Activated CD8-positive, alpha-beta memory T cell treated with anti-CD3 and anti-CD28 coated beads, Interleukin-2, amount 50 U/mL, for 1 hour (primary cell): ENCODE results near the gene TBC1D1.
"Not testable (repeated sequence)": the region's sequence is repeated elsewhere in the genome, so short reads cannot be mapped to it uniquely, and the experiment has no call there.

Source experiments
- DNase-seq: peaks from one replicate; pipeline ENCODE4 v3.0.0-alpha.2; 2020; ENCODE audit errors: extremely low read depth

TBC1D1 gene

DNA sequence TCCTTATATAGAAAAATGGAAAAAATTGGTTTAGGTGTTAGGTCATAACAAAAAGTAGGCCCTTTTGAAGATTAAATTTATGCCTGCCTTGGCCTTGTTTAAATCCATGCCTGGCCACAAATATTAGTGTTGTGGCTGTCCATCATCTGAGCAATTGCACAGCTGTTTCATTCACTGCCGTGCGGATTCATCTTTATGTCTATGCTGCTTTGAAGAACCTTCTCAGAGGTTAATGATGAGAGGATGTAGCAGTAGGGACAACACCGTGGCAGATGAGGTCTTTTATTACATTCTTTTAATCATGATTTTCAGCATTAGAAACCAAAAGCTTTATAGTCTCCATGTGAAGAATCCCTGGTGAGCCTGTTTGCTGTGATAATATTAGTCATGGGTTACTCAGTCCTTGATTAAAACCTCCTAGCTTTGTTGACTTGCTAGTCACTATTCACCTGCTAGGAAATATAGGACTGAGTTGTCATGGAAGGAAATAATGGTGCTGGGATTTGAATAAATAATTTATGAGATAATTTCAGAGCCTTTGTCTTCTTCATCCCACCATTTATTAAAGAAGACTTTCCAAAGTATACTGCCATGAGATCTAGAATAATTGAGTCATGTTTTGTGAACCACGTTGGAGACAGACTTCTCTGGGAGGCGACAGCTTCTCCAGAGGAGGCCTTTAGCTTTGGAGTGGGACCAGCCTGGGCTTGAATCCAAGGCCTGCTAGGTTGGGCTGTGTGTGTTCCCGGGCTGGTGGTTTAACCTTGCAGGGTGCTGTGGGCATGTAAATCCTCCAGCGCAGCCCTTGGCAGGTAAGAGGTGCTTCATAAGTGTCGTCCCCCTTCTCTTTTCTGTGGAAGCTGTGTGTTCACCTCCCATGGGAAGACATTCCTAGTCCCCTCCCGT lies 122.8 kb downstream of the TBC1D1 start:
- DNase-seq: no peak

- DNase-seq: no peak
These were observed 123.6 kb downstream of the TBC1D1 start for GRCh38 chr4:38014421-38014852.

GRCh38 chr4:38015886-38016515 lies 125.1 kb downstream of the TBC1D1 start:
- no peak for DNase-seq

- DNase-seq: no peak
These were observed 125.8 kb downstream of the TBC1D1 start for GRCh38 chr4:38016698-38017097.

DNA sequence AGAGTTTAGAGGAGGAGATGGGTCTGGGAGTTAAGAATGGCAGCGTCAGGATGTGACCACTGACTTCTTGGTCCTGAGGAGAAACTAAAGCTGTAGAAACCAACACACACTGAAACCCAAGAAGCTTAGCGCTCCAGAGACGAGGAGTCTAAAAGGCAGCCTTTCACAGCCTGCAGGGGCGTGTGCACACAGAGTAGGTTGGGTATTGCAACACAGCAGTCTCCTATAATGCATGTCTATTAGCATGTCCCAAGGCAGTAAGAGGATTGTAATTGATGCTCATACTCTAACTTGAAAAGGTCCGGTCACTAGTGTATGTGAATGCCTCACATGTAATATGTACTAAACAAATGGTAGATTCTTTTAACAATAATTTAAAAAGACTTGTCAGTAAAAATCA lies 126.7 kb downstream of the TBC1D1 start:
- no peak for DNase-seq

DNA sequence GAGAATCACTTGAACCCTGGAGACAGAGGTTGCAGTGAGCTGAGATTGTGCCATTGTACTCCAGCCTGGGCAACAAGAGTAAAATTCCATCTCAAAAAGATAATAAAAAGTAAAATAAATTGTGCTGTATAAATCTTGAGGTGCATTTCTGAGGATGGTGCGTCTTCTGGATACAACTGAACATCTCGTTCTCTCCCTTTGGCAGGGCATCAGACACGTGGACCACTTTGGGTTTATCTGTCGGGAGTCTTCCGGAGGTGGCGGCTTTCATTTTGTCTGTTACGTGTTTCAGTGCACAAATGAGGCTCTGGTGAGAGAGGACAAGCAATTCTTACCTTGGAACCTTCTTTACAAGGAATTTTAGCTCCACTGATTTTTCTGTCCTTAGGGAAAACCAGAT lies 129.5 kb downstream of the TBC1D1 start:
- DNase-seq: no peak

DNA sequence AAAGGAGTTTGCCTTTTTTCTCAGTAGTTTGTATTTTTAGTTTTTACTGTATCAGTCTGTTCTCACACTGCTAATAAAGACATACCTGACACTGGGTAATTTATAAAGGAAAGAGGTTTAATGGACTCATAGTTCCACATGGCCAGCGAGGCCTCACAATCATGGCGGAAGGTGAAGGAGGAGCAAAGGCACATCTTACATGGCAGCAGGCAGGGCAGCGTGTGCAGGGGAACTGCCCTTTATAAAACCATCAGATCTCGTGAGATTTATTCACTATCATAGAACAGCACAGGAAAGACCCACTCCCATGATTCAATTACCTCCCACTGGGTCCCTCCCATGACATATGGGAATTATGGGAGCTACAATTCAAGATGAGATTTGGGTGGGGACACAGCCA lies 130.1 kb downstream of the TBC1D1 start:
- not testable (repeated sequence) for DNase-seq

DNA sequence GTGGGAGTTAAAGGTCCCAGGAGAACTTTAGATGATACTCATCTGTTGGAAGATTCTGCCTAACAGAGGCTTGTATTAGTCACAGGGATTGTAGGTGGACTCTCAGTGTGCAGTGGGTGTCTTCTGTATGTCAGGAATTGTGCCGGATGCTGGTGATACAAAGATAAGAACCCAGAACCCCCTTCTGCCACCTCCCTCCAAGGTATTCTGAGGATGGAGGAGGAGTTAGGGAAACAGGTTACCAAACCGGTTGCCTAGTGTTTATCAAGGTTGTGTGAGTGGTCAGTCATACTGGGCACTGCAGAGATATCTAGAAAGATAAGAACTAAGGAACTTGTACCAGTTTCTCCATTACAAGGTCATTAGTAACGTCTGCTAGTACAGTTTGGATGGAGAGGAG lies 130.9 kb downstream of the TBC1D1 start:
- DNase-seq: no peak

- DNase-seq: no peak
These were observed 132.7 kb downstream of the TBC1D1 start for GRCh38 chr4:38023347-38024205.

DNA sequence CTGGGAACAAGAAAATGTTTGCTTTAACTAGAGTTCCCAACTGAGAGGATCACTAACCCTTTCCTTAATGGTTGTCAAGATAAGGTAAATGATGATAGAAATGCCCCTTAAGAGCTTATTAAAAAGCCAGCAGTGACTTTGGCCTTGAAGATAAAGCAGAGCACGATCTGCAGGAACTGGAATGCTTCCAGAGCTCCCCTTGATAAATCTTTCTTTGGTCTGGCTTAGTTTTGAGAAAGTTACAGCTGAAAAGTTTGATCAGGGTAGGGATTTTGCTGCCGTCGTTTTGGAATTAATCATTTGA lies 133.3 kb downstream of the TBC1D1 start:
- DNase-seq: no peak

DNA sequence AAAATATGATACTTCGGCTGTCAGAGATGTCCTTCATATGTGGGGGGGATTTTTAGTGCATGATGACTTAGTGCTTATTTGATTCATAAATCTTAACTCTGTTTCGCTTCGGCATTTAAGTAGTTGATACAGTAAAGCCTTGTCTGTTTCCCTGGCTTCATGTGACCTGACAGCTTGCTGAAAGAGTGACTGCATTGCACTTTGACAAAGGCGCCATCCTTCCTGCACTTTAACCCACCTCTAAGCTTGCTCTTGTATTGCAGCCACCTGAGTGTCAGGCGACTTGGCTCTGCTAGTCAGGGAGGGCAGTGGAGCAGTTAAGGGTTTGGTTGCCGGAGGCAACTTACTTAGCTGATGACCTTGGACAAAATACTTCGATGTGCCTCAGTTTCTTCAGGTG lies 134.8 kb downstream of the TBC1D1 start:
- DNase-seq: no peak

- DNase-seq: no peak
These were observed 135.4 kb downstream of the TBC1D1 start for GRCh38 chr4:38026158-38026740.

DNA sequence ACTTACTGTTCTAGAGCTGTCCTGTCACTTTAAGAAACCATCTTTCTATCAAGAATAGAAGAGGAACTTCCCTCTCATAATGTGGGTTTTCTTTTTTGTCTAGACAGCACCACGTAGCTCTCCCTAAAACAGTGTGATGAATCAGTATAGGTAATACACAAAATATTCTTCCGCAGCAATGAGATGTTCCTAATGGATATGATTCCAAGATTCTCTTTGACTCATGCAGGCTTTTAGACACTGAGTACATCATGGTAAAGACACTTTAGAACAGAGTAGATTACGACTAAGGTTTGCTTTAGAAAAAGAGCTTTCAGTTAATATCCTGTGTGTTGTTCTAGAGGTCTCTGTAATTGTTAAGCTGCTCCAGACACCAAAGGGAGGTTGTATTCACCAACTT lies 139.1 kb downstream of the TBC1D1 start:
- DNase-seq: no peak

DNA sequence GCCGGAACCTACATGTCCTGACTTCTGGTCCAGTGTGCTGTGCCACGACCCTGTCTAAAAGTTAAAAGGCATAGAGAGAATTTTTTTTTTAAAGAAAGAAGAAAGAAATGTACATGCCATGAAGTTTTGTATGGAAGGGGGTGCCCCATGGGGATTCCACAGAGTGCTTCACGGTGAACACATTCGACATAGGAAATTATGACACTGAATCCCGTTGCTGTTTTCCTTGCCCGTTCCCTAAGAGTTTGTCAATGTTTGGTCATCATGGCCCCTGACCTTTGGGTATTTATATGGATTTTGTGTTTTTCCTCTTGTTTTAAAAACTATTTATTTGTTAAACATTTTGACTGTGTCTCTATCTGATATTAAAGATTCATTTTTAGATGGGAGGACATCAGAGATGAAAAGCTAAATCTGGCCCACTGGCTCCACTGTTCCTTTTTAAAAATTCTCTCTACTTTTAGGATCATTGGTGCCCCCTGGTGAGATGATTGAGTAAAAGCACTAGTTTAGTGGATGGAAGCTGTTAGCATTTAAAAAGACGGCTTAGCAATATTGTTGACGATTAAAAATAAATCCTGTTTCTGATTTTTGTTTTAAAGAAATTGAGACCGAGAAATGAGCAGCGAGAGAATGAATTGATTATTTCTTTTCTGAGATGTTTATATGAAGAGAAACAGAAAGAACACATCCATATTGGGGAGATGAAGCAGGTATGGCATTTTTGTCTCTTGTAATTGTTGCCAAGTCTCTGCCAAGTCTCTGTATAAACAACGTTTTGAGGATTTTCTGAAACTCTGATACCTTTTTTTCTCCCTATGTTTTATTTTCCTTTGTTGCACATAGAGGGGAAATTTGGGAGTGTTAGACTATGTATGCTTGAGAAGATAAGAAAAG lies 144.3 kb downstream of the TBC1D1 start:
- DNase-seq: peak; percentile 16

DNA sequence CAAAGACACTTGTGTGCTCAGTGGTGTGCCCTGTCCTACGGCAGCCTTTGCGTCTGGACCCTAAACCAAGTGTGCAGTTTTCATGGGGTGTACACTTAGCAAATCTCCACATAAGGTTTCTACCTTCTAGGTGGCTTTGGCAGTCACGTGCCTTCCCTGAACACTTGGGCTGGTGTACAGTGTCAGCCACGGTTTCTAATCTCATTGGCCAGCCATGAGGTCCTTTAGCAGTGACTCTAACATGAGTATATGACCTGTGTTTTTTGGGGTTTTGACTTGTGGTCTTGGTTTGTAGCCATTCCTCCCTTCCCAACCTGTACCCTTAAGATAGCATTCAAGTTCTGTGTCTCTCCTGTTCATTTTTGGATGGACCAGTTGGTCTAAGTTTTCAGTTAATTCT lies 145.7 kb downstream of the TBC1D1 start:
- no peak for DNase-seq

- DNase-seq: no peak
These were observed 146.7 kb downstream of the TBC1D1 start for GRCh38 chr4:38037612-38038011.

DNA sequence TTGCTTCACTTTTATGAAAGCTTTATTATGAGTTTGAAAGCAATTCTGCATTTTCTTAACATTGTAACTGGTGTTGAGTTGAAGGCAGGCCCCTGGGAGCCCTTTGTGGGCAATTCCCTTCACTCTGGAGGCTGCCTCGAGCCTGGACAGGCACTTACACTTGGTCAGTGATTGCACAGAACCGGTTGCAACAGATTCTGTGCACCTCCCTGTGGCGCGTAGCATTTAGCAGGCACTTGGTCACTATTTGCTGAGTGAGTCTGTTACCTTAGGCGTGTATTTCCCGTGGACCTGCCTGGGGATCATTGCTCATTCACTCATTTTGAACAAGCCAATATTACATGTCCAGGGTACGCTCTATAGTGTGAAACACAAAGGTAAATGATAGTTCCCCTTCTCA lies 149.7 kb downstream of the TBC1D1 start:
- no peak for DNase-seq

- DNase-seq: no peak
These were observed 153.2 kb downstream of the TBC1D1 start for GRCh38 chr4:38044060-38044459.

- DNase-seq: no peak
These were observed 154.6 kb downstream of the TBC1D1 start for GRCh38 chr4:38045289-38045988.

- DNase-seq: no peak
These were observed 156.0 kb downstream of the TBC1D1 start for GRCh38 chr4:38046727-38047489.
